GM18526 (cell line): ENCODE measurements around the gene FSD2.

Experiments used
- POLR2A ChIP-seq: IDR thresholded peaks from 3 replicates; pipeline ENCODE4 v1.6.1; 2011; ENCODE audit not compliant: insufficient read length; ENCODE audit errors: extremely low read depth

FSD2 gene

DNA sequence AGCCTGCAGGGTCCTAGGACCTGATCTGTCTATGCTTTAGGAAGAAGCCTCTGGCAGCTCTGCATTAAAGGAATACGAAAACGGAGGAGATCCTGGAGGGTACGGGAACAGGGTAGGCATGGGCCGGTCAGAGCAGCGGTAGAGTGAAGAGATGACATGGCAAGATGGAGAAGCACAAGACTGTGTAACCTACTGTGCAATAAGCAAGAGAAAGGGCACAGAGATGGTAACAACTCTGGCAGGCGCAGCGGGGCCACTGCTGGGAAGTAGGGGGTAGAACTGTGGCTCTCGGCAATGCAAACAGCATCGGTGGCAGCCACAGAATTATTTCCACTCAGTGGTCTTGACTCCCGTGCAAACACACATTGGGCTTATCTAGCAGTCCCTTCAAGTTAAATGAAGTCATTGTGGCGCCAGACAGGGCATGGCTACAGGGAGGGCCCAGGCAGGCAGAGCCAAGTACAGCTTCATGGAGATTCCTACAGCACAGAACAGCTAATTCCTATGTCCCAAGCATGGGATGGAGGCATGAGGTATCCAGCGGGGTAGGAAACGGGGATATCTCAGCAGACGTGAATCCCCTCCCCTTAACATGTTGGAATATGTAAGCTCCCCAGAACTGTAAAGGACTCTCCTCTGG, 32.3 kb upstream of the FSD2 start:
- no peak for TF ChIP-seq POLR2A

DNA sequence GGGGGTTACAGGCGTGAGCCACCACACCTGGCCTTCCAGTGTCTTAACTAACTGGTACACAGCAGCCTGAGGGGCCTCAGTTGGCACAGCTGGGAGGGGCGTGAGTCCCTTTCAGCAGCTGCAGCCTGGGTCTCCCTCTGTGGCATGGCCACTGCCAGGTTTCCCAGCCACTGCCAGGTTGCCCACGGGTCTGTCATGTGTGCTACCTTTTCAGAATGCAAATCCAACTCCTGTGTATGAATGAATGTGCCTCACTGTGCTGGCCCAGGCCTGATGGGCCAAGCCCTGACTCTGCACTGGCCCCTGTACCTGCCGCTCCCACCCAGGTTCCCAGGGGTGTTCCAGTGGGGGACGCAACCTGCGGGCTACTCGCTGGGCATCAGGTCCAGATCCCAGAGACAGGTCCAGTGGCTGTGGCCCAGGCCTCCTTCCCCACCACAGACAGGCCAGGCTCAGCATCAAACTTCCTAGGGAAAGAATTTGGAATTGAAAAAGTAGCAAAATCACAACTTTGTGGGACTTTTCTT, 29.6 kb upstream of the FSD2 start:
- TF ChIP-seq POLR2A: no peak

DNA sequence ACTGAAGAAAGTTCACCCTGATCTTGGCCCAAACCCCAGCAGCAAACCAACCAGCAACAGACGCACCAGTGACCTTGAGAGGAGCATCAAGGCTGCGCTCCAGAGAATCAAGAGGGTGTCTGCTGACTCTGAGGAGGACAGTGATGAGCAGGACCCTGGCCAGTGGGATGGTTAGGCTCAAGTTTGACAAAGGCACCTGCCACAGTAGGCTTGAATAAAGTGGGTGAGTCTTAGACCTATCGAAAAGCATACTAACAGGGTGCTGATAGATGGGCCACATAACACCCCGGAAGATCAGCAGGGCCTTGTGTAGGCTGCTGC, 27.5 kb upstream of the FSD2 start:
- no peak for TF ChIP-seq POLR2A

DNA sequence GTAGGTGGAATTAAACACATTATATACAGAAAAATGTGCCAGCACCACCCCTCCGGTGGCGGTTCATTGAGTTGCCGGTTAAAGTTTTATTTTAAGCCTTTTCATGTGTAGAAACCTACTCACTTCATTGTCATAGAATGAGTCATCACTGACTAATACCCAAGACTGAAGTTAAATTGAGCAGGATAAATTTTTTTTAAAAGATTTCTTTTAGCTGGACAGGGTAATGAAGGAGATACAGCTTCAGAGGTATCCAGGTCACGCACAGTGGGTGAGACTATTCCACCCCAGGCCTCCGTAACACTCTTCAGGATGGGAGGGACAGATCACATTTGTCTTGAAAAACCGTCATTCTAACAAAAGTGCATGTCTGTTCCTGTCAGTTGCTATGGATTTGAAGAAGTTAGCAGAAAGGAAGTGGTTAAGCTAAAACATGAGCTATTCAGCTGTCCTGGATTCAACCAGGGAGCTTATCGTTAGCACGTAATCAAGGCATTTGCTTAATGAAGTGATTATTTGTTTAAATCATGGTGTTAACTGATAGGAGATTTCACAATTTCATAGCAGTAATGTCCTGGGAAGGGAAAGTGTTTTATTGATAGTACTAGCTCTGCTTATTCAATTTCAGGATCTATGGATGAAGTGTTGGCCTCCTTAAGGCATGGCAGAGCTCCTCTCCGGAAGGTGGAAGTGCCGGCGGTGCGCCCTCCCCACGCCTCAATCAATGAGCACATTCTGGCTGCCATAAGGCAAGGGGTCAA, 26.9 kb upstream of the FSD2 start:
- no peak for TF ChIP-seq POLR2A

DNA sequence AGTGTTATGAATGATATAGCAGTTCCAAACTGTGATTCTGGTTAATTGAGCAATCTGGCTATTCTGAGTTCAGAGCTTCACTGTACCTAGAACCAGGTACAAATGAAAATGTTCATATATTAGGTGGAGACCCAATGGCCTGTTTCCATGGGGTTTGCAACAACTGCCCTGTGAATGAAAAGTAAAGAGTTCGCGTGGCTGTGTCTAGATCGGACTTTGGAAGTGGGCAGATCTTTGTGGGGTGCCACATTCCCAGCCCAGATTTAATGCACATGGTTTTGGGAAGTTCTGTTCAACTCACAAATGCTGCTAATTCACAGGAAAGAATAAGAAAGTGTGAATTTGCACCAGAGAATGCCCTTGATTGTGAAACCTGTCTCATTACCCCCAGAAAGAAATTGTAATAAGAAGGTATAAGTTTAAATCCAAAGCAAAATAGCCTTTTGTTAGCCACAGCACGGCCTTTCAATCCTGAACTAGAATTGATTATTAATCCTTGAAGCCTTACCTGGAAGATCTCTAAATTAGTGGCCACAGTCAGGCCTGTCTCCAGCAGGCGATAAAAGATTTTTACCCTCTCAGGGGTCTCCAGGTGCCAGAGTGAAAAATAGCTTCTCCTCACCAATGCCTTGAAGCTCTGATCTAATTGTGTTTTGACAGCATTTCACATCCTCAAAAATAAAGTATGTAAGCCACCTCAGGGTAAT, 26.2 kb upstream of the FSD2 start:
- TF ChIP-seq POLR2A: no peak

DNA sequence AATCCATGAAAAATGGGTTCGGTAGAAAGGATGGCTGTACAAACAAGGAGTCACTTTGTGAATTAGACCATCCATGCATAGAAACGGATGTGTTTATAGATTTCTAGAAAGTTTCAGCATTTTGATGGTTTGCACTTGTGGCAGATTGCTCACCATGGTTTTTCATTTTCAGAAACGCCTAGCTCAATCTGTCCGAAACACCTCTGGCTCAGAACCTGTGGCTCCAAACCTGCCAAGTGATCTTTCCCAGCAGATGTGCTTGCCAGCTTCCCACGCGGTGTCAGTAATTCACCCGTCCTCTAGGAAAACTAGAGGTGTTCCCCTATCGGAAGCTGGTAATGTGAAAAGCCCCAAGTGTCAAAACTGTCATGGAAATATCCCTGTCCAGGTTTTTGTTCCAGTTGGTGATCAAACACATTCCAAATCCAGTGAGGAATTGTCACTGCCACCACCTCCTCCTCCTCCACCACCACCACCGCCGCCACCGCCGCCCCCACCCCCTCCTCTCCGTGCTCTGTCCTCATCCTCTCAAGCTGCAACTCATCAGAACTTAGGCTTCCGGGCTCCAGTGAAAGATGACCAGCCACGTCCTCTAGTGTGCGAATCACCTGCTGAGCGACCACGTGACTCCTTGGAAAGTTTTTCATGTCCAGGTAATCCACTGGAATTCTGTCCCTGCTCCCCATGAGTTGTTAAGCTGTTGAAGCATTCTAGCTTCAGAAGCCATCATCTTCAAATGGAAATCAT, 24.7 kb upstream of the FSD2 start:
- TF ChIP-seq POLR2A: no peak

DNA sequence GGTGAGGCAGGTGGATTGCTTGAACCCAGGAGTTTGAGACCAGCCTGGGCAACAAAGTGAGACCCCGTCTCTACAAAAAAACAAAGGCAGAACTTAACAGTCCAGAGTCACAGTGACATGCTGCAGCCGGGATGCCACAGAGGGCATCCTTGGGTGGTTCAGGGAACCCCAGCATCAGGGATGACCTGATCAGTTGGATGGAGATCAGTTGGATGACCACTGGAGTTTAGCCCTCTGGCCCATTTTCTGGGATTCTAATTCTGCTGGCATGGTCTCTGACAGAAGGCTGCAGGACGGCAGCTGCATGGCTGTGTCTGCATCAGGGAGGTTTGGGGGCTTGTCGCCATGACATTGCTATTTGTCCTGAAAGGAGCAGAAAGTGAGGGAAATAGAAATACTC, 23.4 kb upstream of the FSD2 start:
- TF ChIP-seq POLR2A: no peak

DNA sequence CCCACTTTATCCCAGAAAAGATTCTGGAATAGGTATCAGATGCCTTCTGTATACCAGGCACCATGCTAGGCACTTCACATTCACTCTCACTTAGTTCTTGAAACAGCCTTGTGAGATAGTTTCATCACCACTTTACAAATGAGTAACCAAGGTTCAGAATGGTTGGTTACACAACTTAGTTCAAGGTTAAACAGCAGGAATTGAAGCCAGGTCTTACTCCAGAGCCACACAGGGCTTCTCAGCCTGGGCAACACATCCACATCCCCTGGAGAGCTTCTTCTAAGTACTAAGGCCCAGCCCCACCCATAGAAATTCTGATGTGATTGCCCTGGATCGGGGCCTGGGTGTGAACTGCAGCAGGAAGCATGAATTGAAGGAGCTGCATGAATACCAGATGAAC, 22.2 kb upstream of the FSD2 start:
- TF ChIP-seq POLR2A: no peak

DNA sequence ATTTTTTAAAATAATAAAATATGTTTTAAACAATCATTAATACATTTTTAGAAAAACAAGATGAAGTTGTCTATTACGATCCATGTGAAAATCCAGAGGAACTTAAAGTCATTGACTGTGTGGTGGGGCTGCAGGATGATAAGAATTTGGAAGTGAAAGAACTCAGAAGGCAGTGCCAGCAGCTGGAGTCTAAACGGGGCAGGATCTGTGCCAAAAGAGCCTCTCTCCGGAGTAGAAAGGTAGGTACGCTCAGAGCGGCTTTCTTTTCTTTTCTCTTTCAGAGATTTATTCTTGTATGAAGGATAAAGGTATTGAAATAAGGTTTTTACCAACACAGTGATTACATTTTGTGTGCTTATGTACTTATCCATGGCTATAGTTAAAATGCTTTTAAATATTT, 17.2 kb upstream of the FSD2 start:
- no peak for TF ChIP-seq POLR2A

DNA sequence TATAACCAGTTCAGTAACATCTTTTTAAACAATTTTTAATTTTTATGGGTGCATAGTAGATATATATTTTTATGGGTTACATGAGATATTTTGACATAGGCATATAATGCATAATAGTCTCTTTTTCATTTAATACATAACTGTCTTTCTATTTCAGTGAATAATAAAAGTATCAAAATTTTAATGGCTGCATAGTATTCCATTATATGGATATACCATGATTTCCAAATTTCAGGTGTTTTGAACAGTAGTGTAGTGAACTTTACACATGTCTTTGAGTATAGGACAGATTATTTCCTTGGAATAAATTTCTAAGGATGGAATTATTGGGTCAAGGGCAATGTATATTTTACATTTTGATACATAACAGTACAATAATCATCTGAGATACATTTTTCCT, 14.3 kb upstream of the FSD2 start:
- no peak for TF ChIP-seq POLR2A

DNA sequence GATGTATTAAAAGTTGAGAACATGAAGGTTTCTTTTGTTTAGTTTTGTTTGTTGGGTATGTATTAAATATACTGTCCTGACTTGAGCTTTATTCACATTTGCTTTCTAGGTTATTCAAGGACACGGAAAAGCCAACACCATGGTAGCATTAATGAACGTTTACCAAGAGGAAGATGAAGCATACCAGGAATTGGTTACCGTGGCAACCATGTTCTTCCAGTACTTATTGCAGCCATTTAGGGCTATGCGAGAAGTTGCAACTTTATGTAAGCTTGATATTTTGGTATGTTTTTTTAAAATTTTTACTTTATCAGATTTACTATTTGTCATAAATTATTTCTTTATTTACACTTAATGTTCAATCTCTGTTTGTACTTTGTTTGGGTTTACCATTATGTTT, 7.1 kb upstream of the FSD2 start:
- no peak for TF ChIP-seq POLR2A

DNA sequence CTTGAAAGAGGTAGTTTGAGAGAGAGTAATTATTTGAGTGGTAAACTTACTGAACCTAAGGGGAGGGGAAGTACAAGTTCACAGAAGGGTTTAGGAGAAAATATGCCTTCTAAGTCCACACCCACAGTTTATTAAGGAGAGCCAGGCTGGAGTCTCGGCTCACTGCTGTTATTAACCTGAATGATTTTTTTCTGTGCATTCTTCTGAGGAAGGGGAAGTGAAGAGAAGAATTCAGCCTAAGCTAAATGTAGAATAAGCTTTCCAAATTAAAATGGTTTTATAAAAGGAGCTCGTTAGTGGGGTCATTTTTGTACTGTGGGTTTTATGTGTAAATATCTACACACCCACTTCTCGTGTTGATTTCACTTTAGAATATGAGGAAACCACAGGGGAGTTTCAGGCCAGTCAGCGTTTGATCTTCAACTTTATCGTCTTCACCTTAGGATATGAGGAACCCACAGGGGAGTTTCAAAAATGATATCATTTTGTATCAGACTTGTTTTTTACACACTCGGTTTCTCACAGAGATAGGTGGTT, 5.1 kb upstream of the FSD2 start:
- no peak for TF ChIP-seq POLR2A

DNA sequence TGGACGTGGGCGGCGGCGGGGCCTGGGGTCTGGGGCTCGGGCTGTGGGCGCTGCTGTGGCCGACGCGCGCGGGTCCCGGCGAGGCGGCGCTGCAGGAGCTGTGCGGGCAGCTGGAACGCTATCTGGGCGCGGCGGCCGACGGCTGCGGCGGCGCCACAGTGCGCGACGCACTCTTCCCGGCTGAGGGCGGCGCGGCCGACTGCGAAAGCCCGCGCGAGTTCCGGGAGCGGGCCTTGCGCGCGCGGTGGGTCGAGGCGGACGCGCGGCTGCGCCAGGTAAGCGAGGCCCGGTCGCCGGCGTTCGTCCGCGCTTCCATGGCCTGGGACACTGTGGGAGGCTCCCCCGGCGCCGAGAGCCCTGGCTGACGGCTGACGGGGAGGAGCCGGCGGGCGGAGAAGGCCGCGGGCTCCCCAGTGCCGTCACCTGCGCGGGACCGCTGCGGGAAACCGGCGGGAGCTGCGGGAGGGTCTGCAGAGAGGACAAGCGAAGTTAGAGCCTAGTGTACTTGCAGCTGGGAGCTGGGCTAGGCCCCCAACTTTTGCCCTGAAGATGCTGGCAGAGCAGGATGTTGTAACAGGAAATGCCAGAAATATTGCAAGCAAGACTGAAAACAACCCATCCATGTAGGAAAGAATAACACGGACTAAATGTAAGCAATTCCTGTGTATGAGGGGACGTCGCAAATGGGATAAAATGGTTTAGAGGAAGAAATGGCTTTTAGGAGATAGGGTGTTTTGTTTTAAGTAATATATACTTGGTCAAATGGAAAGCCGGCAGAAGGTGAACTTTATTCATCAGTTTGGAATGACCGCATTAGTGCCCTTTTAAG, 4.4 kb upstream of the FSD2 start:
- TF ChIP-seq POLR2A: no peak

DNA sequence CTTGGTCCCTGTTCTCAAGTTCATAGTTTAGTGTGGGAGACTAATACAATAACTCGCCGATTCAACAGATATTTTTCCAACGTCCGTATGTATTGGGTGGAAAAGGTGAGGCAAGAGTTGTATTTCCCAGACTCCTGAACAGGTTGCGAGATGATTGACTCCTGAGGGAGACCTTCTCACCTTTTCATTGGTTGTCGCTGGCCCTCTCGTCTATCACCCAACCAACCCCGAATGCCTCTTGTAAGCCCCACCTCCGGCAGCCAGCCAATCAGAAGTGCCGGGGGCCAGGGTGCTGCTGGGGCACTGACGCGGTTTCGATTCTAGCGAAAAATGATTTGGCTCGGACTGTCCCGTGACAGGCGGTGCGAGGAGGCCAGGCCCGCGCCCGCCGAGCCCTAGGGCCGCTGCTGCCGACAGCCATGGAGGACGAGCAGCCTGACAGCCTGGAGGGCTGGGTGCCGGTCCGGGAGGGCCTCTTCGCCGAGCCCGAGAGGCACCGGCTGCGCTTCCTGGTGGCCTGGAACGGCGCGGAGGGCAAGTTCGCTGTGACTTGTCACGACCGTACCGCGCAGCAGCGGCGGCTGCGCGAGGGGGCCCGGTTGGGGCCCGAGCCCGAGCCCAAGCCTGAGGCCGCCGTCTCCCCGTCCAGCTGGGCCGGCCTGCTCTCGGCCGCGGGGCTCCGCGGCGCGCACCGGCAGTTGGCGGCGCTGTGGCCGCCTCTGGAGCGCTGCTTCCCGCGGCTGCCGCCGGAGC, 3.6 kb upstream of the FSD2 start, which contains the start of gene WHAMM:
Gene WHAMM, plus strand, starts transcription at position 321 of the 753 bp plus-strand sequence. Its CDS starts 99 bp downstream, at position 420.
- TF ChIP-seq POLR2A: peak; percentile 93
